Astrocyte of the spinal cord (primary cell): ENCODE data around the gene WWOX.

Source experiments
- DNase-seq: peaks from one replicate; pipeline ENCODE4 v3.0.0; 2011; ENCODE audit warnings: low read depth, low spot score
- H3K4me3 ChIP-seq: 2 replicates; pipeline ENCODE4 v1.5.1; 2011; ENCODE audit warnings: low read depth, mild to moderate bottlenecking, low read length, moderate library complexity
- in situ Hi-C: cut with HindIII; loops from 2 replicates; pipeline ENCODE4 v1.10.0; 2017; ENCODE audit warnings: low sequenced_read_pairs
- TF ChIP-seq, protein P1 (sequence below): IDR thresholded peaks from 2 replicates; pipeline ENCODE4 v1.5.1; 2012; ENCODE audit warnings: low read depth, mild to moderate bottlenecking, low read length, inconsistent platforms

Gene WWOX

DNA sequence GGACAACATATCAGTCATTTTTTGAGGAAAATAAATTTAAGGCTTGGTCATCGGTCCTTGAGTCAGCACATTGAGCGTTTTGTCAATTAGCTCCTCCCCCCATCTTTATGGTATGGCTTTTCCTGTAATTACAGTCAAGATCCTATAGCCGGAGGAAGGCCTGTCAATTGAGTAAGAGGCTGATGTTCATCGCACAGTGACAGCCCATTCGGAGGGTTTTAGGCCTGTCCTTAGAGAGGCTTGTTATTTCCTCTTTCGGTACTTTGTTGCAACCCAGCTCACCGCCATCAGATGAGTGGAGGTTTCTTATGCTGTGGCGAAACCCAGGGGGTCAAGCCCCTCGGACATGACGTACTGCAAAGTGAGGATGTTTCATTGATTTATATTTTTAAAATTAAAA, 395.2 kb downstream of the WWOX start:
- in situ Hi-C loops = no loop called here
- no peak for DNase-seq
- TF ChIP-seq, protein P1, sequence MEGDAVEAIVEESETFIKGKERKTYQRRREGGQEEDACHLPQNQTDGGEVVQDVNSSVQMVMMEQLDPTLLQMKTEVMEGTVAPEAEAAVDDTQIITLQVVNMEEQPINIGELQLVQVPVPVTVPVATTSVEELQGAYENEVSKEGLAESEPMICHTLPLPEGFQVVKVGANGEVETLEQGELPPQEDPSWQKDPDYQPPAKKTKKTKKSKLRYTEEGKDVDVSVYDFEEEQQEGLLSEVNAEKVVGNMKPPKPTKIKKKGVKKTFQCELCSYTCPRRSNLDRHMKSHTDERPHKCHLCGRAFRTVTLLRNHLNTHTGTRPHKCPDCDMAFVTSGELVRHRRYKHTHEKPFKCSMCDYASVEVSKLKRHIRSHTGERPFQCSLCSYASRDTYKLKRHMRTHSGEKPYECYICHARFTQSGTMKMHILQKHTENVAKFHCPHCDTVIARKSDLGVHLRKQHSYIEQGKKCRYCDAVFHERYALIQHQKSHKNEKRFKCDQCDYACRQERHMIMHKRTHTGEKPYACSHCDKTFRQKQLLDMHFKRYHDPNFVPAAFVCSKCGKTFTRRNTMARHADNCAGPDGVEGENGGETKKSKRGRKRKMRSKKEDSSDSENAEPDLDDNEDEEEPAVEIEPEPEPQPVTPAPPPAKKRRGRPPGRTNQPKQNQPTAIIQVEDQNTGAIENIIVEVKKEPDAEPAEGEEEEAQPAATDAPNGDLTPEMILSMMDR = no peak
- no peak overlapping the region for H3K4me3 ChIP-seq

DNA sequence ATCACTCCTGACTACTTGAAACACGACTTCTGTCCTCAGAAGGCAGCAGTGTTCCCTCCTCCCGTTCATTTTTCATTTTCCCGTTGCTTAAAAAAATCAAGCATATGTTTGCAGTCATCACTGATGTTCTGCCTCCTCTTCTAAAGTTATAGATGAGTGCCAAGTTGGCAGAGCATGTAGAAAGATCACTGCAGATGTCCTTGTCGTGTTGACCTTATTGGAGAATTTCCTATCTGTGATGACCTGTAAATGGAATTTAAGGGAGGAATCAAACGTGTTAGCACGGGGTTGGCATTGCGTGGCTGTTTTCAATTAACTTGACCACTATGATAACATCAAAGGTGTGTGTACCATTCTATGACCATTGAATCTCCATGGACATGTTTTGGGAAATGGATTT, 396.7 kb downstream of the WWOX start:
- in situ Hi-C loops = no loop called here
- no peak overlapping the region for H3K4me3 ChIP-seq
- TF ChIP-seq, protein P1 = no peak
- DNase-seq = no peak

DNA sequence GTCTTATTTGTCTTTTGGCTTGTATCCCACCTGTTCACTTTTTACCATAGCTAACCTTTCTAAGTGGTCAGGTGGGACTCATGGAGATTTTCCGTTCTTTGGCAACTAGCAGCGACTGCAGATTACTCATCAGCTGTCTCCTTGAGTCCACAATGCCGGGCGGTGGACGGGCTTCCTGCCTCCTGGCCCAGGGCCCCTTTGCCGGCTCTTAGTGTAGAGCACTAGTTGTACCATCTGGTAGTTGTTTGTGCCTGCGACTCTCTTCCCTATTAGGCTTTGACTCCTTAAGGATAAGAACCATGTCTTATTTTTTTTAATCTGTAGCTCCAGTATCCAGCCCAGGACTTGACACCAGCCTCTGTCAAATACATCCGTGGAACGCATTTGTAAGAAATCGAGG, 399.9 kb downstream of the WWOX start:
- DNase-seq = no peak
- TF ChIP-seq, protein P1 = no peak
- in situ Hi-C loops = no loop called here
- H3K4me3 ChIP-seq = no peak overlapping the region

DNA sequence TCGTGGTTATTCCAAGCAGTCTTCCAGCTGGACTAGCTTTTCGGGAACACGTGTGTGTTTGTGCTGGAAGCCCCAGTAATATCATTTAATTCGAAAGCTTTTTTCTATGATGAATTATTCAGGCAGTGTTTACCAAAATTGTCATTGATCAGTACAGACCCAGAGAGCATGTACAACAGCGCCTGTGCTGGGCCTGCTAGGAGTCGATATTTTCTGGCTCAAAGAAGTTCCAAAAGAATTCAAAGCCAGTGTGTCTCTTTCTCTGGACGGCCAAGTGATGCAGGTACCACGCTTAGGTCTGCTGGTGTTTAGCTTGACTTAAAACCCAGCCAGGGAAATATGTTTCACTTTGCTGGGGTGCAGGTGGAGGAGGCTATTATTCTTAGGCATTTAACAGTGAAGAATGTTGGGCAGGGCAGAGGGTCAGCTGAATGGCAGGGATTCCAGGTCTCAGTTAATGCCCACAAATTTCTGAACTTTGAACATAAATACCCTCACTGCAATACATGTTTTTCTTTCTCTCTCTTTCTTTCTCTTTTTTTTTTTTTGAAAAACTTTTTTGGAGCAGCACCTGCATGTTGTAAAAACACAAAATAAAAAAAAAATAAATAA, 401.3 kb downstream of the WWOX start:
- H3K4me3 ChIP-seq = no peak overlapping the region
- DNase-seq = no peak
- TF ChIP-seq, protein P1 = no peak
- in situ Hi-C loops = no loop called here

DNA sequence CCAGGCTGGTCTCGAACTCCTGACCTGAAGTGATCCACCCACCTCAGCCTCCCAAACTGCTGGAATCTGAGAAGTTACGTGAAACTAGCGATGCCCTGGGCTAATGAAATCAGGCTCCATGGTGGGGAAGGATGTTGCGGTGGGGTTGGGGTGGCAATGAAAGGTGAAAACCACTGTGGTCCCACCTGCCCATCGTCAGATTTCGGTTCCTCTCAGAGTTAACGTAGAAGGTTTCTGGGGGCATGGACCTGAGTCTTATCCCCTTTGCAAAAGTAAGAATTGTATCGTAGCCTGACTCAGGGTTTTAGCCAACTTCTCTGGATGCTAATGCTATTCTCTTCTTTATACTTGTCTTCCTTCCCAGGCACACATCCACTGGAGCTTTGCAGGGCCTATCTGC, 402.3 kb downstream of the WWOX start:
- DNase-seq = no peak
- TF ChIP-seq, protein P1 = no peak
- in situ Hi-C loops = no loop called here

DNA sequence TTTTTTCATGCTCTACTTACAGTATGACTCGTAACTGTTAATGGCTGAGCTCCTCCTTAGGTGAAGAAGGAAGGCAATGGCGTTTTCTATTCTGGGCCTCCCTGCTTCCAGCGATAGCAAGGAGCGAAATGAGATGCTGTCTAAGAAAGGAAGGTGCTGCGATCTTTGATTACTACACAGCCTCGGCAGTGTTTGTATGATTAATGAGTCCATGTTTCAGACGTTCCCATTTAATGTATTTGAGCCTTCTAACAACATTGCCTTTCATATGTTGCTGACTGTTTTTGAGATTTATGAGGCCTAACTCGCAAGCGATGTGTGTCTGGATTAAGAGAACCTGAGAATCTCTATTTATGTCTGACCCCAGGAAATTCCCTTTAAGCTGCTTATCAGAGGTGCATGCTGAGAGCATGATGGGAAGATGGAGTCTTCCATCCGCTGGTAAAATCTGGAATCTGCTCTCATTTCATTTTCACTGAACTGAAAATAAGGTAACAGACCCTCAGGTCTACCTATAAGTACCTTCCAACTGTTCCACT, 403.4 kb downstream of the WWOX start:
- DNase-seq = no peak
- in situ Hi-C loops = no loop called here
- H3K4me3 ChIP-seq = no peak overlapping the region
- TF ChIP-seq, protein P1 = no peak

More for the DNA sequence above, 402.3 kb downstream of the WWOX start:
- H3K4me3 ChIP-seq = no peak overlapping the region
